Measurements from ENCODE around the gene ABHD17C. TPM values are rescaled to one million over a fixed set of nuclear protein-coding genes. Genes with fewer than 3 reads are reported as not detected.

ABHD17C gene
- polyA plus RNA-seq, 1 donor (not counting 4 experiments of a cell fraction or from before 2014, with no cell fraction given): 23.3 TPM

- no peaks in the 10 kb centered on the region for H3K36me3 ChIP-seq (ENCODE audit: control insufficient read depth in 2 of 2, extremely low read depth in 1 of 2, insufficient read depth in 2 of 2, low read length in 2 of 2)
- TF ChIP-seq EZH2 (IDR thresholded peaks at IDR 0.05; ENCODE audit: low read length): no peak
- no peak overlapping the region for H3K4me2 ChIP-seq (ENCODE audit: control insufficient read depth, extremely low read depth, insufficient read depth, low read depth, low read length)
- no peak overlapping the region for H3K4me3 ChIP-seq (ENCODE audit: control insufficient read depth in 2 of 3, extremely low read depth in 1 of 3, insufficient read depth in 2 of 3, low read depth in 1 of 3, low read length in 3 of 3)
- dilution Hi-C loops (cut with MboI; ENCODE audit: extremely low pct_ligation_motif_present, low sequenced_read_pairs): no loop called here
- no peak overlapping the region for H2AFZ ChIP-seq (ENCODE audit: control insufficient read depth, low read length)
- H3K27me3 ChIP-seq (ENCODE audit: control insufficient read depth, extremely low read depth, insufficient read depth, low read length): peaks cover 7% of the 10 kb centered on the region
- H3K4me1 ChIP-seq (ENCODE audit: control insufficient read depth, extremely low read depth, insufficient read depth, low read length): peaks cover under 1% of the 10 kb centered on the region
- no peaks in the 10 kb centered on the region for H4K20me1 ChIP-seq (ENCODE audit: control insufficient read depth, extremely low read depth, insufficient read depth, low read length)
- no peaks in the 10 kb centered on the region for H3K79me2 ChIP-seq (ENCODE audit: control insufficient read depth, insufficient read depth, low read length)
- H3K9ac ChIP-seq (ENCODE audit: control insufficient read depth, extremely low read depth, insufficient read depth, low read length): no peak overlapping the region
- no peaks in the 10 kb centered on the region for H3K9me1 ChIP-seq (ENCODE audit: control insufficient read depth, extremely low read depth, insufficient read depth, low read length)
- no peak overlapping the region for H3K27ac ChIP-seq (ENCODE audit: control insufficient read depth, insufficient read depth, low read length)
- FAIRE-seq (no peak), DNase-seq (ENCODE audit: low read depth, low spot score) (no peak)
- no peaks in the 10 kb centered on the region for H3K9me3 ChIP-seq (ENCODE audit: control insufficient read depth, low read depth, low read length)
Measured at GRCh38 chr15:80785335-80785734, 90.2 kb downstream of the ABHD17C start.

GRCh38 chr15:80785811-80786354 lies 90.8 kb downstream of the ABHD17C start:
- H3K4me1 ChIP-seq (ENCODE audit: control insufficient read depth, extremely low read depth, insufficient read depth, low read length): peaks cover 3% of the 10 kb centered on the region
- H3K9me1 ChIP-seq (ENCODE audit: control insufficient read depth, extremely low read depth, insufficient read depth, low read length): no peaks in the 10 kb centered on the region
- H3K9me3 ChIP-seq (ENCODE audit: control insufficient read depth, low read depth, low read length): no peaks in the 10 kb centered on the region
- no peaks in the 10 kb centered on the region for H4K20me1 ChIP-seq (ENCODE audit: control insufficient read depth, extremely low read depth, insufficient read depth, low read length)
- peaks cover 2% of the 10 kb centered on the region for H3K27me3 ChIP-seq (ENCODE audit: control insufficient read depth, extremely low read depth, insufficient read depth, low read length)
- H3K9ac ChIP-seq (ENCODE audit: control insufficient read depth, extremely low read depth, insufficient read depth, low read length): no peak overlapping the region
- no peak overlapping the region for H3K4me3 ChIP-seq (ENCODE audit: control insufficient read depth in 2 of 3, extremely low read depth in 1 of 3, insufficient read depth in 2 of 3, low read depth in 1 of 3, low read length in 3 of 3)
- no peak overlapping the region for H2AFZ ChIP-seq (ENCODE audit: control insufficient read depth, low read length)
- DNase-seq (ENCODE audit: low read depth, low spot score) (no peak), FAIRE-seq (no peak)
- H3K27ac ChIP-seq (ENCODE audit: control insufficient read depth, insufficient read depth, low read length): no peak overlapping the region
- H3K4me2 ChIP-seq (ENCODE audit: control insufficient read depth, extremely low read depth, insufficient read depth, low read depth, low read length): no peak overlapping the region
- dilution Hi-C loops (cut with MboI; ENCODE audit: extremely low pct_ligation_motif_present, low sequenced_read_pairs): no loop called here
- no peak for TF ChIP-seq EZH2 (IDR thresholded peaks at IDR 0.05; ENCODE audit: low read length)
- no peak for TF ChIP-seq CTCF (optimal IDR thresholded peaks at IDR 0.05 in 1 of 3, IDR thresholded peaks at IDR 0.05 in 1 of 3, conservative IDR thresholded peaks at IDR 0.05 in 1 of 3; ENCODE audit: extremely low read depth in 1 of 3, insufficient read depth in 2 of 3, low read length in 3 of 3)
- H3K79me2 ChIP-seq (ENCODE audit: control insufficient read depth, insufficient read depth, low read length): no peaks in the 10 kb centered on the region
- no peaks in the 10 kb centered on the region for H3K36me3 ChIP-seq (ENCODE audit: control insufficient read depth in 2 of 2, extremely low read depth in 1 of 2, insufficient read depth in 2 of 2, low read length in 2 of 2)

GRCh38 chr15:80787316-80787715 lies 92.2 kb downstream of the ABHD17C start:
- FAIRE-seq (no peak), DNase-seq (ENCODE audit: low read depth, low spot score) (no peak)
- Histone ChIP-seq H3K9me1 (ENCODE audit: control insufficient read depth, extremely low read depth, insufficient read depth, low read length) (no peaks in the 10 kb centered on the region), H3K36me3 (ENCODE audit: control insufficient read depth in 2 of 2, extremely low read depth in 1 of 2, insufficient read depth in 2 of 2, low read length in 2 of 2) (no peaks in the 10 kb centered on the region), H3K27me3 (ENCODE audit: control insufficient read depth, extremely low read depth, insufficient read depth, low read length) (no peaks in the 10 kb centered on the region), H3K9ac (ENCODE audit: control insufficient read depth, extremely low read depth, insufficient read depth, low read length) (no peak overlapping the region), H3K4me2 (ENCODE audit: control insufficient read depth, extremely low read depth, insufficient read depth, low read depth, low read length) (no peak overlapping the region), H3K9me3 (ENCODE audit: control insufficient read depth, low read depth, low read length) (no peaks in the 10 kb centered on the region), H4K20me1 (ENCODE audit: control insufficient read depth, extremely low read depth, insufficient read depth, low read length) (no peaks in the 10 kb centered on the region), H3K79me2 (ENCODE audit: control insufficient read depth, insufficient read depth, low read length) (no peaks in the 10 kb centered on the region), H3K4me3 (ENCODE audit: control insufficient read depth in 2 of 3, extremely low read depth in 1 of 3, insufficient read depth in 2 of 3, low read depth in 1 of 3, low read length in 3 of 3) (no peak overlapping the region), H3K4me1 (ENCODE audit: control insufficient read depth, extremely low read depth, insufficient read depth, low read length) (peaks cover 8% of the 10 kb centered on the region), H3K27ac (ENCODE audit: control insufficient read depth, insufficient read depth, low read length) (no peak overlapping the region), H2AFZ (ENCODE audit: control insufficient read depth, low read length) (no peak overlapping the region)
- no peak for TF ChIP-seq EZH2 (IDR thresholded peaks at IDR 0.05; ENCODE audit: low read length)
- TF ChIP-seq CTCF (optimal IDR thresholded peaks at IDR 0.05 in 1 of 3, IDR thresholded peaks at IDR 0.05 in 1 of 3, conservative IDR thresholded peaks at IDR 0.05 in 1 of 3; ENCODE audit: extremely low read depth in 1 of 3, insufficient read depth in 2 of 3, low read length in 3 of 3): no peak
- dilution Hi-C loops (cut with MboI; ENCODE audit: extremely low pct_ligation_motif_present, low sequenced_read_pairs): no loop called here

Measured in keratinocyte (primary cell).